GM19099 (cell line): ENCODE results near the gene HIF1A.

Experiments
- POLR2A ChIP-seq: IDR thresholded peaks from 3 replicates; pipeline ENCODE4 v1.6.1; 2011; ENCODE audit warnings: low read depth; ENCODE audit not compliant: insufficient read length; ENCODE audit errors: extremely low read depth

The HIF1A gene

DNA sequence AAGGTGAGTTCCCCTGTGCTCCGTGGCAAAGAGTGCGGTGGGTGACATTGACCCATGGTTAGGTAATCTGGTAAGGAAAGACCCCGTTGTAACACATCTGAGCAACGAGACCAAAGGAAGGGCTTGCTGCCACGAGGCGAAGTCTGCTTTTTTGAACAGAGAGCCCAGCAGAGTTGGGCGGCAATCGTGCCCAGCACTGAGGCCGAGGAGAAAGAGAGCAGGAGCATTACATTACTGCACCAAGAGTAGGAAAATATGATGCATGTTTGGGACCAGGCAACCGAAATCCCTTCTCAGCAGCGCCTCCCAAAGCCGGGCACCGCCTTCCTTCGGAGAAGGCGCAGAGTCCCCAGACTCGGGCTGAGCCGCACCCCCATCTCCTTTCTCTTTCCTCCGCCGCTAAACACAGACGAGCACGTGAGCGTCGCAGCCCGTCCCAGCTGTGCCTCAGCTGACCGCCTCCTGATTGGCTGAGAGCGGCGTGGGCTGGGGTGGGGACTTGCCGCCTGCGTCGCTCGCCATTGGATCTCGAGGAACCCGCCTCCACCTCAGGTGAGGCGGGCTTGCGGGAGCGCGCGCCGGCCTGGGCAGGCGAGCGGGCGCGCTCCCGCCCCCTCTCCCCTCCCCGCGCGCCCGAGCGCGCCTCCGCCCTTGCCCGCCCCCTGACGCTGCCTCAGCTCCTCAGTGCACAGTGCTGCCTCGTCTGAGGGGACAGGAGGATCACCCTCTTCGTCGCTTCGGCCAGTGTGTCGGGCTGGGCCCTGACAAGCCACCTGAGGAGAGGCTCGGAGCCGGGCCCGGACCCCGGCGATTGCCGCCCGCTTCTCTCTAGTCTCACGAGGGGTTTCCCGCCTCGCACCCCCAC is at the start of gene HIF1A:
HIF1A (plus strand) TSS at position 684 of the 865 bp plus-strand sequence. CDS start 292 bp downstream, outside the sequence.
- peak; percentile 99 for TF ChIP-seq POLR2A

DNA sequence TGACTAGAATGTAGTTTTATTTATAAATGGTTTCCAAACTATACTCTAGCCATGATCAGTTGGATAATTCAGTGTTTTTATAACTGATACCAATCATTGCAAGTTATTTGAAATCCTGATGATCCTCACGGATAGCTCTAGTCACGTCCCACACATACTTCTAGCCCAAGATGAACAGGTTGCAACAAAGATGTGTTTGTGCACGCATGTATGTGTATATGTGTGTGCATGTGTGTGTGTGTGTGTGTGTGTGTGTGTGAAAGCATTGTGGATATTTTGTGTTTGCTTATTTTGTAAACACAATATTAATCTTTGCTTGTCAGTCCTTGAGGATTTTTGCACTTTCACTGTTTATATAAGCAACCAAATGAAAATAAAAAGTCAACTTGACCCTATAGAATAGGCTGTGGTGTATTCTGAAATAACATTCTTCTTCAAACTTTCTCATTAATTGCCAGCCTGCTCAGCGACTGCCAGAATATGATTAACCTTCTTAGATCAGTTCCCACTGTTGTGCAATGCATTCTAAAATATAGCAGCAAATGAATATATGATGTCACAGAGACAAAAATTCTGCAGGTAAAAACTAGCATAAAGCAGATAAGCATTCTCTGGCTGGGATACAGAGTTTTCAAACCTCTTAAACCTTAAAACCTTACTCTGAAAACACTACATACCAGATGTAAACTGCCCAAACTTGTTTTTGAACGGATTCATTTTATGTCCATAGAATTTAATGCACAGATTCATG is 48.8 kb upstream of the HIF1A start:
- TF ChIP-seq POLR2A = no peak

DNA sequence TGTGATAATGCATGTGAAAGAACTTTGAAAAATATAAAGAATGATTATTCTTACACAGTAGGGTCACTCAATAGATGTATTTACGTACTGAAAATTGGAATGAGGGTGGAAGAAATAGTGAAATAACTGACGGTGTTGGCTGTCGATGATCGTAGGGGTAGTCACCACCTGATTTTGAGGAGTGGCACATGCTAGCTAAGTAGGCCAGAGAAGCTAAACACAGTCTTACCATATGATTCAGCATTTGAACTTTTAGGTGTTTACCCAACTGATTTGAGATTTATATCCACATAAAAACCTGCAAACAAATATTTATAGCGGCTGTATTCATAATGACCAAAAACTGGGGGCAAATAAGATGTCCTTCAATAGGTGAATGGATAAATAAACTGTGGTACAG is 47.6 kb upstream of the HIF1A start:
- no peak for TF ChIP-seq POLR2A

DNA sequence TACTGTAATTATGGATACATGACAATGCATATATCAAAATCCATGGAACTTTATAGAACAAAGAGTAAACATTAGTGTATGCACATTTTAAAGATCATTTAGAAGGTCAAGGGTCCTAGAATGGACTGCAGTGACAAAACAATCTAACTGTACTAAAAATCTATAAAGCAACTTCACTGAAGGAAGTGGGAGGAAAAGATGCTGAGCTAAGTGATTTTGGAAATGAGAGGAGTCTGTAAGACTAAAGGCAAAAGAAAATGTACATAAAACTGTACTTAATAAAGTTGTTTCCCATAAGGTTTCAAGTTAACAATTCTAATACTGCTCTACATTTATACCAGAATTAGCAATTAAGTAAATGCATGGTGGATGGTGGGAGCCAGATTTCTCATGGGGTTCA is 46.9 kb upstream of the HIF1A start:
- no peak for TF ChIP-seq POLR2A

DNA sequence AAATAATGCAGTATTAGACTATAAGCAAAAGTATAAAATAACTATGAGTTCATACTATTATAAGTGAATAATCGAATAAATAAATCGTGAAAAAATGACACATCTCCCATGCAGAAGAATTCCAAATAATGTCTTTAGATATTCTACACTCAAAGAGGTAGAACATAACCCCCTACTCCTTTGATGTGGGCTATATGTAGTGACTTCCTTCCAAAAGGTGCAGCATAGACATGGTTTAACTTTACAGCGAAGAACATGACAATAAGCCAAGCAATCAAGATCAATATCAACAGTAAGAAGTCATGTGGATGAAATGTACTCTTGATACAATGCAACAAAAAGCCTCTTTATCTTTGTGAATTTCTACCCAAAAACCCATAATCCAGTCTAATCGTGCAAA is 46.0 kb upstream of the HIF1A start:
- no peak for TF ChIP-seq POLR2A

DNA sequence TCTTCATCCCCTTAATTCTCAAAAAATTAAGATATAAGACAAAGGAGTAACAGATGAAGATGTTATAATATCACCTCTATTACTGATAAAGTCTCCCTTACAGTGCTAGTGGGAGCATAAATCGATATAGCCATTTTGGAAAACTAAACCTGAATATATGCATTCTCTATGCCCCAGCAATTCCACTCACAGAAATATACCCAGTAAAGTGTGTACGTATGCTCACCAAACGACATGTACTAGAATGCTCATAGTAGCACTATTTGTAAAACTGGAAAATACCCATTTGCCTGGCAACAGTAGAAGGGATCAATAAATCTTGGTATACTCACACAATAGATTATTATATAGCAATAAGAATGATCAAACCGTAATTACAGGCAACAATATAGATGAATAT is 44.0 kb upstream of the HIF1A start:
- no peak for TF ChIP-seq POLR2A

DNA sequence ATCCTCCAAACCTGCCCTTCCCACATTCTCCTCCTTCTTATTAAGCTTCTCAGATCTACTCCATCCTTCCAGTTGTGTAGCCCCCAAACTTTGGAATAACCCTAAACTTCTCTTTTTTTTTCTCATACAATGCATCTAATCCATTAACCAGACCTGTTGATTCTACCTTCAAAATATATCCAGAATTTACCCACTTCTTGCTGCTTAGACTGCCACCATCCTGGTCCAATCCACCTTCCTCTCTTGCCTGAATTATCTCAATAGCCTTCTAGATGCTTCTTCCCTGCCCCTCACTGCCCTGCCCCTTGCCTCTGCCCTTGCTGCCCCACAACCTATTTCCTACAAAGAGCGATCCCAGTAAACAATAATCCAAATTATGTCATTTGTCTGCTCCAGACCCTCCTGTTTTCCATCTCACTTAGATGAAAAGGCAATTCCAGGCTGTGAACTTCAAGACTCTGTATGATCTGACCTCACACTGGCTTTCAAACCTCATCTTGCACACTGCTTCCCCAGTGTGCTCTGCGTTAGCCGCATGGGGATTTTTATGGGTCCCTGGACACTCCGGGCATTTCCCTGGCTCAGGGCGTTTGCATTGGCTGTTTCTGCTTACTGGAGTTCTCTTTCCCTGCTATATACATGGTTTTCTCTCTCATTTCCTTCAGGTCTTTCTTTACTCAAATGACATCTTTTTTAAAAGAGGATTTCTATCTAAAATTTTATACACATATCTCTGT is 42.6 kb upstream of the HIF1A start:
- no peak for TF ChIP-seq POLR2A

DNA sequence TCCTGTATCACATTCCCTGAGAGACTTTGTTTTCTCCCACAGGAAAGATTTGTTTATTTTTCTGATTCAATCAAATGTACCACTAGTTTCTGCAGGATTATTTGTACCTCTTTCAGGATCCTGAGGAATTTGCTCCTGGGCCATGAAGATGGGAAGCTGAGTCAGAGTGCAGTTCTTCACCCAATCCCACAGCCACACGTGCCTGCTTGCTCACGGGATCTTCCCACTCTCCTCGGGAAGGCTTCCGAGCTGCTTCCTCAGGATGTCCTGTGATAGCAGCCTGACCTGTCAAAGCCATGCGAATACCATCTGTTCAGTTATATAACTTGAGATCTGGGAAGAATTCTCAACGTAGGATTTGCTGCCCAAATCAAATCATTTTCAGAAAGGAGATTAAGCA is 41.8 kb upstream of the HIF1A start:
- TF ChIP-seq POLR2A = no peak

DNA sequence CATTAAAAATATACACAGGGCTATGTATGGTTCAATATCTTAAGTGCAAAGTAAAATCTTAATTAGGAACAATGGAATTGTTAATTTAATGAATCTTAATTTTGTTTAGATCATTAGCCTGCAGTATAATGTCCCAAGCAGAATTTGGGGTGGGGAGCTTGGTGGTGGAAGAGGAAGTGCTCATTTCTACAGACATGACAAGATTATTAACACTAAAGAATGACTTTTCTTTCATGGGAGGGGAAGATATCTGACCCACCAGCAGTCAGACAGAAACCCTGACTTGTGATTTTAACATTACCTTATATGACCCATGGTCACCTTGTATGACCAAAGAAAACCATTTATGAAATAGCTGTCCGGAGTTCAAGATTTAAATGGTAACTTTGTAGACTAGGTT is 41.3 kb upstream of the HIF1A start:
- no peak for TF ChIP-seq POLR2A

DNA sequence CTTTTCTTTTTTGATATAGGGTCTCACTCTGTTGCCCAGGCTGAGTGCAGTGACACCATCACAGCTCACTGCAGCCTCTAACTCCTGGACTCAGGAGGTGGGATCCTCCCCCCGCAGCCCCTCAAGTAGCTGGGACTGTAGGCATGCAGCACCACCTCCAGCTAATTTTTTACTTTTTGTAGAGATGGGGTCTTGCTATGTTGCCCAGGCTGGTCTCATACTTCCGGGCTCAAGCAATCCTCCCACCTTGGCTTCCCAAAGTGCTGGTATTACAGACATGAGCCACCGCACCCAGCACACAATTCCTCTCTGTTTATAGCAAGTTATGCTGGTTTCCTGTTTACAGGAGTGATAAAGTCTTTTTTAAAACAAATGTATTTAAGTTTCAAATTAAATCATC is 39.5 kb upstream of the HIF1A start:
- TF ChIP-seq POLR2A = no peak

DNA sequence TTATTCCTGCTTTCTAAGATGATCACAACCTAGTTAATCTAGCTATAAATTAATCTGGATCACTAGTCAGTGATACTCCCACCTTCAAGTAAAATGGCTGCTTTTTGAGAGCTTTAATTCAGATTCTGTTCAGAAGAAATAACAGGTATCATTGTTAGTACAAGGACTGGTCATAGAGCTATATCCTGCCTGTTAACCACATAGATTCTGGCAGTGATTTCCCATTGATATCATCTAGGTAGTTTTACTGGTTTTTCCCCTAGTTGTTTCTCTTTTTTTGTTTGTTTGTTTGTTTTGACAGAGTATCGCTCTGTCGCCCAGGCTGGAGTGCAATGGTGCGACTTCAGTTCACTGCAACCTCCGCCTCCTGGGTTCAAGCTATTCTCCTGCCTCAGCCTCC is 39.0 kb upstream of the HIF1A start:
- TF ChIP-seq POLR2A = no peak

DNA sequence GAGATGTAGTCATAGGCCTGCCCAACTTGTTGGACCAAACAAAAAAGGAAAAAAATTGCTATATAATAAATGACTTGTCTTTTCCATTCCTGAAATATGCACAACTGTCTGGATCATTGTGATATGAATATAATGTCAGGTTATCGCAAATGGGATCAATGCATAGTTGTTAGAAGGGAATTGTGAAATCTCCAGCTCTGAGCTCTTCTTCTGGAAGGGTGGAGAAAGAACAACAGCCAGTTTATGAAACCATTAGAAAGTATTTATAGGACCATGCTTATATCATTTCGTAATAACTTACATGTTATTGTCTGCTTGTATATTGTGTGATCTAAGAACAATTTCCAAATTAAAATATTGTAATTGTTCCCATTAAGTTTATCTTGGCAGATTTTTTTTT is 35.7 kb upstream of the HIF1A start:
- TF ChIP-seq POLR2A = no peak

DNA sequence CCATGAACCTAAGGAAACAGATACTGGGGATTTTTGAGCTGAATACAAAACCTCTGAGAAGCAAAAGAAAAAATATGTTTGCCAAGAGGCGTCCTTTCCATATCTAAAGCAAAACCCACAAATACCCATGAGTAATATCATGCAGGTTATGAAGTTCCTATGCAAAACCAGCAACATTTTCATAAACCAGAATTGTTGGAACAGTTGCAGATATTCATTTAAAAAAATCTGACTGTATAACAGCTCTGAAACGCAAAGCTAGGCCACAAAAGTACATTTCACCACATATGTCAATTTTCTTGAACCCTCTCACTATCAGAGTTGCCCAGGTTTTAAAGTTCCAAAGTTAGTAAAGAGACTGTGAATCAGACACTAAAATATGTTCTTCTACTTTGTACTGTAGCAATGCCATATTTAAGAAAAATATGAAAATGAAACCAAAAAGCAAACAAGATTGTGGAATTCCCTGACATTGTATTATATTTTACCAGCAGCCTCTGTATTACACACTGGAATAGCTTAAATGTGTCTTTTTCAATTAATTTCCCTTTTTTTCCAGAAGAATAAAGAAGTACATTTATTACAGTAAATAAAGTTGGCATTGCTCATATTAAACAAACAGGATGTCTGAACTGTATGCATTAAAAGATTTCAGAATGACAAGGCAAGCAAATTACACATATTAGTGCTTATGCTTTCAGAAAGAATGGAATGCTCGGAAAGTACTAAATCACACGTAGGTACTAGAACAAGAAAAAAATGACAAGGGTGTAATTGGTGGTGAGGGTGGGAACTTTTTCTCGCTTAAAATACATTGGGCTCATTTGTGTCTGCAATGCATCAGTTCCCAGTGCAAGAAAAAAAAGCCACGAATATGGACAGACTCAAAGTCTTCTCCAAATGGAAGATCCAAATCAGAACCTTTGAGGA is 33.6 kb upstream of the HIF1A start:
- peak; percentile 25 for TF ChIP-seq POLR2A
